T-helper 1 cell treated with Interleukin-12 subunit alpha and Interleukin-12 subunit beta and Interleukin-4 antibody, amounts not matched to agents 30 μg/mL and 1 μg/mL, for 36 hours (primary cell): ENCODE data around the gene ZNF579.
"Not testable (repeated sequence)": the region's sequence is repeated elsewhere in the genome, so short reads cannot be mapped to it uniquely, and the experiment has no call there.

ENCODE experiments used
- H3K27ac Mint-ChIP-seq: one replicate; pipeline ENCODE4 v1.8.0; 2021; ENCODE audit warnings: mild to moderate bottlenecking, mixed read lengths
- H3K27me3 Mint-ChIP-seq: one replicate; pipeline ENCODE4 v1.8.0; 2021; ENCODE audit warnings: low read depth, mixed read lengths
- H3K36me3 Mint-ChIP-seq: one replicate; pipeline ENCODE4 v1.8.0; 2021; ENCODE audit warnings: low read depth, mixed read lengths
- H3K4me1 Mint-ChIP-seq: one replicate; pipeline ENCODE4 v1.8.0; 2021; ENCODE audit warnings: low read depth, mixed read lengths
- H3K4me3 Mint-ChIP-seq: one replicate; pipeline ENCODE4 v1.8.0; 2021; ENCODE audit warnings: mild to moderate bottlenecking, moderate library complexity, mixed read lengths
- H3K9me3 Mint-ChIP-seq: one replicate; pipeline ENCODE4 v1.8.0; 2021; ENCODE audit warnings: mixed read lengths

The ZNF579 gene

DNA sequence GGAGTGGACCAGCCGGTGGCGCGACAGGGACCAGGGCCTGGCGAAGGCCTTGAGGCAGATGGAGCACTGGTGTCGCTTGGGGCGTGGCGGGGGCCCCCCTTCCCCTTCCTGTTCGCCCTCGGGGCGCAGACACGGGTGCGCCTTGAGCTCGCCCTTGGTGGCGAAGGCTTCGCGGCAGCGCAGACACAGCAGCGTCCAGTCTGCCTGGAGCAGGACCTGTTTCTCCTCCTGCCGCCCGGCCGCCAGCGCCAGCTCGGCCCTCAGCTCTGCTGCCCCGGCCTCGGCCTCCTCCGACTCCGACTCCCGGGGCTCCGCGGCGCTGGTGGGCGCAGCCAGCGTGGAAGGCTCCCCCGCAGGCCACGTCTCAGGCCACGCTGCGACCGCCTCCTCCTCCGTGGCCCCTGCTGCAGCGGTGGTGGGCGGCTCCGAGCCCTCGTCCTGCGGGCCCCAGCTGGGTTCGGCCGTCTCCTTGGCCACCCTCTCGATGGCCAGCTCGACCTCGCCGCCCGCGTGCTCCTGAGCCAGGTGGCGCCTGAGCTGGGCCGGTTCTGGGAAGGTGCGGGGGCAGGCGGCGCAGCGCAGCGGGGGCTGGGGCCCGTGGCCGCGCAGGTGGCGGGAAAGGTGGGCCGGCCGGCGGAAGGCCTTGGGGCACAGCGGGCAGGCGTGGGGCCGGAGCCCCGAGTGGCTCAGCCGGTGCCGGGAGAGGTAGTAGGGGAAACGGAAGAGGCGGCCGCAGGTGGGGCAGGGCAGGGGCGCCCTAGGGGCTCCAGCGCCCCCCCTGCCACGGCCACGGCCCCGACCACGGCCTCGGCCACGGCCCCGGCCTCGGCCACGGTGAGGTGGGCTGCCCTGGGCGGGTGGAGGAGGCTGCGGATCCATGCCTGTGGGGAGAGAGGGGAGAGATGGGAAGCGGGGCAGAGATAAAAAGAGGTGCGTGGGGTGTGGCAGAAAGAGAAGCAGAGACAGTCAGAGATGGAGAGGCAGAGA, 1.6 kb downstream of the ZNF579 start:
- H3K27me3 Mint-ChIP-seq, result no peaks in the 10 kb centered on the region
- H3K27ac Mint-ChIP-seq, result peak overlapping the region; percentile 80
- peak overlapping the region; percentile 88 for H3K4me3 Mint-ChIP-seq
- H3K36me3 Mint-ChIP-seq, result peaks cover 11% of the 10 kb centered on the region
- H3K4me1 Mint-ChIP-seq, result peaks cover 17% of the 10 kb centered on the region
- H3K9me3 Mint-ChIP-seq, result no peaks in the 10 kb centered on the region

DNA sequence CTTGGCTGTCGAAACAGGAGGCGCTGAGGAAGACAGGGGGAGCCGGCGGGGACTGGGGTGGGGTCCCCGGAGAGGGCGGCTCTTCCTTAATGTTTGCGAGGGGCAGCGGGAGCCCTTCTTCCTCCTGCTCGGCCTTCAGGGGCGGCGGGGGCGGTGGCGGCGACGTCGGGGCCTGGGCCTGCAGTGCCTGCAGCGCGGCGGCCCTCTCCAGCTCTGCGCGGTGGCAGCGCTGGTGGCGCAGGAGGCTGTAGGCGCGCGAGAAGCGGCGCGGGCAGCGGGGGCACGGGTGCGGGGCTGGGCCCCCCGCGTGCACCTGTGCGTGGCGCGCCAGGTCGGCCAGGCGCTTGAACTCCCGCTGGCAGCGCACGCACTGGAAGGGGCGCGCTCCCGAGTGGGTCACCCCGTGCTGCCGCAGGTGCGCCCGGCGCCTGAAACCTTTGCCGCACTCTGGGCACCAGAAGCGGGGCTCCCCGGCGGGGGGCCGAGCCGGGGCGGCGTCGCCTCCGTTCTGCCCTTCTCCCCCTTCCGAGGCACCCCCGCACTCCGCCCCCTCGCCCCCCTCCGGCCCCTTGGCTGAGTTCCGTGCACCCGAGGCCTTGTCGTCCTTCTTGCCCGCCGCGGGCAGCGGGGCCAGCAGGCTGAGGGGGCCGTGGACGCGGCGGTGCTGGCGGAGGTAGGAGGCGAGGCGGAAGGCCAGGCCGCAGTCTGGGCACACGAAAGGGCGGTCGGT, 2.5 kb downstream of the ZNF579 start:
- H3K27me3 Mint-ChIP-seq, result no peaks in the 10 kb centered on the region
- peaks cover 11% of the 10 kb centered on the region for H3K36me3 Mint-ChIP-seq
- H3K4me3 Mint-ChIP-seq, result no peak overlapping the region
- no peak overlapping the region for H3K27ac Mint-ChIP-seq
- peaks cover 17% of the 10 kb centered on the region for H3K4me1 Mint-ChIP-seq
- no peaks in the 10 kb centered on the region for H3K9me3 Mint-ChIP-seq

DNA sequence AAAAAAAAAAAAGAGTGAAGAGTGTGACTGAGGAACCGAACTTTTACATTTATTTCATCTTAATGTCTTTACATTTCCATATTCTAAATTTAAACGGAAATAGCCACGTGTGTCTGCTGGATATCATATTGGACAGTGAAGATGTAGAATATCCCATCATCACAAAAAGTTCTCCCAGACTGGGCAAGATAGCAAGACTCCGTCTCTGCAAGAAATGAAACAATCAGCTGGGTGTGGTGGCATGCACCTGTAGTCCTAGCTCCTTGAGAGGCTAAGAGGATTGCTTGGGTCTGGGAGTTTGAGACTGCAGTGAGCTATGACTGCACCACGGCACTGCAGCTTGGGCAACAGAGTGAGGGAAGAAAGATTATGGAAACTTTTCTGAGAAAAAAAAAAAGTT, 3.9 kb downstream of the ZNF579 start:
- peak overlapping the region; percentile 29 for H3K4me3 Mint-ChIP-seq
- peaks cover 13% of the 10 kb centered on the region for H3K4me1 Mint-ChIP-seq
- H3K9me3 Mint-ChIP-seq, result no peaks in the 10 kb centered on the region
- H3K36me3 Mint-ChIP-seq, result peaks cover 11% of the 10 kb centered on the region
- H3K27me3 Mint-ChIP-seq, result no peaks in the 10 kb centered on the region
- H3K27ac Mint-ChIP-seq, result peak overlapping the region; percentile 17

DNA sequence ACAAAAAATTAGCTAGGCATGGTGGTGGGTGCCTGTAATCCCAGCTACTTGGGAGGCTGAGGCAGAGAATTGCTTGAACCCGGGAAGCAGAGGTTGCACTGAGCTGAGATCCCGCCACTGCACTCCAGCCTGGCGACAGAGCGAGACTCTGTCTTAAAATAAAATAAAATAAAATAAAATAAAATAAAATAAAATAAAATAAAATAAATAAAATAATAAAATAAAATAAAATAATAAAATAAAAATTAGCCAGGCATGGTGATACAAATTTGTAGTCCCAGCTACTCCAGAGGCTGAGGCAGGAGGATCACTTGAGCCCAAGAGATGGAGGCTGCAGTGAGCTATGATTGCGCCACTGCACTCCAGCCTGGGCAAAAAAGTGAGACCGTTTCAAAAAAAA, 6.7 kb downstream of the ZNF579 start:
- not testable (repeated sequence) for H3K27ac Mint-ChIP-seq, H3K36me3 Mint-ChIP-seq, H3K27me3 Mint-ChIP-seq, H3K9me3 Mint-ChIP-seq, H3K4me1 Mint-ChIP-seq, H3K4me3 Mint-ChIP-seq

DNA sequence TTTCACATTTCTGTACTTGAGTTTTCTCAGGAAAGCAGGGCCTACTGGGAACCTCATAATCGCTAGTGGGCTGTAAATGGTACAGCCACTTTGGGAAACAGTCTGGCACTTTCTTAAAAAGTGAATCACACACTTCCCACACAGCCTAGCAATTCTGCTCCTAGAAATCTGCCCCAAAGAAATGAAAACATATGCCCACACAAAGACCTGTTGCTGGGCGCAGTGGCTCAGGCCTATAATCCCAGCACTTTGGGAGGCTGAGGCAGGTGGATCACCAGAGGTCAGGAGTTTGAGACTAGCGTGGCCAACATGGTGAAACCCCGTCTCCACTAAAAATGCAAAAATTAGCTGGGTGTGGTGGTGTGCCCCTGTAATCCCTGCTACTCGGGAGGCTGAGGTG, 11.2 kb downstream of the ZNF579 start:
- H3K27me3 Mint-ChIP-seq, H3K9me3 Mint-ChIP-seq, H3K27ac Mint-ChIP-seq, H3K36me3 Mint-ChIP-seq, H3K4me1 Mint-ChIP-seq, H3K4me3 Mint-ChIP-seq: not testable (repeated sequence)

DNA sequence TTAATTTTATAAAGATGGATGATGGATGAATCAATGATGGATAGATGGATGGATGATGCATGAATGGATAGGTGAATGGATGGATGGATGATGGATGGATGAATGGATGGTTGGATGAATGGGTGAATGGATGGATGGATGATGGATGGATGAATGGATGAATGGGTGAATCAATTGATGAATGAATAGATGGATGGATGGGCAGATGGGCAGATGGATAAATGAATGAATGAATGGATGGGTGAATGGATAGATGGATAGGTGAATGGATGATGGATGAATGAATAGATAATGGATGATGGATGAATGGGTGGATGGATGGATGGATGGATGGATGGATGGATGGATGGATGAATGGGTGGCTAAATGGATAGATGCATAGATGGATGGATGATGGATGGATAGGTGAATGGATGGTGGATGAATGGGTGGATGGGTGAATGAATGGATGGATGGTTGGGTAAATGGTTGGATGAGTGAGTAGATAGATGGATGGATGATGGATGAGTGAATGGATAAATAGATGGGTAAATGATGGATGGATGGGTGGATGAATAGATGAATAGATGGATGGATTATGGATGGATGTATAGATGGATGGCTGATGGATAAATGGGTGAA, 12.8 kb downstream of the ZNF579 start:
- H3K4me3 Mint-ChIP-seq, result no peak overlapping the region
- no peaks in the 10 kb centered on the region for H3K27me3 Mint-ChIP-seq
- H3K4me1 Mint-ChIP-seq, result no peaks in the 10 kb centered on the region
- H3K9me3 Mint-ChIP-seq, result no peaks in the 10 kb centered on the region
- H3K27ac Mint-ChIP-seq, result no peak overlapping the region
- no peaks in the 10 kb centered on the region for H3K36me3 Mint-ChIP-seq

DNA sequence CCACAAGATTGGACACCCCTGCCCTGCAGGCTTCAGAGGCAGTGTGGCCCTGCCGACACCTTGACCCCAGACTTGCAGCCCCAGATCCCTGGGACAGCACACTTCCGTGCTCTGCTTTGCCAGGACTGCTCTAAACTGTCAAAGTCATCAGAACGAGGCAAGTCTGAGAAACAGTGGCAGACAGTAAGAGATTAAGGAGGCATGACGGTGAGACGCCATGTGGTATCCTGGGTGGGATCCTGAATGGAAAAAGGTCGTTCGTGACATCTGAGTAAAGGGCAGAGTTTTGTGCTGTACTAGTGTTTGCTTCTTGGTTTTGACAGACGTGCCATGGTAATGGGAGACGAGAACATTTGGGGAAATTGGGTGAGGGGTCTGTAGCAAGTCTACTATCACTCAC, 13.8 kb downstream of the ZNF579 start:
- H3K27ac Mint-ChIP-seq, result no peak overlapping the region
- no peak overlapping the region for H3K4me3 Mint-ChIP-seq
- no peaks in the 10 kb centered on the region for H3K4me1 Mint-ChIP-seq
- H3K9me3 Mint-ChIP-seq, result no peaks in the 10 kb centered on the region
- no peaks in the 10 kb centered on the region for H3K36me3 Mint-ChIP-seq
- no peaks in the 10 kb centered on the region for H3K27me3 Mint-ChIP-seq

DNA sequence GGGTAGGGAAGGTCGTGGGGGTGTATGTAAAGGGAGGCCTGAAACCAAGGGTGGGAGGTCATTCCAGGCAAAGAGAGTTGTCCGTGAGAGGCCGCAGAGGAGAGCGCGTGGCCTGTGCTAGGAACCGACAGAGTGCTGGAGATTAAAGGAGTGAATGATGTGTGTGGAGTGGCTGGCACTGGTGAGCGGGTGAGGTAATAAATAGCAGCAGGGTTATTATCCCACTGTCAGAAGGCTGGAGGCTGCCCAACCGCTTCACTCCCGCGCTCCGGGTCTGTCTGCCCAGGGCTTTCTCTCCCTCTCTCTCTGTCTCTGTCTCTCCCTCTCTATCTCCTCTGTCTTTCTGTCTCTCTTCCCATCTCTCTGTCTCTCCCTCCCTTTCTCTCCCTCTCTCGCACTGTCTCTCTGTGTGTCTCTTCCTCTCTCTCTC, 17.4 kb downstream of the ZNF579 start:
- Mint-ChIP-seq H3K36me3 (no peaks in the 10 kb centered on the region), H3K9me3 (peaks cover 5% of the 10 kb centered on the region), H3K4me1 (no peaks in the 10 kb centered on the region), H3K4me3 (no peak overlapping the region), H3K27ac (no peak overlapping the region), H3K27me3 (peaks cover 9% of the 10 kb centered on the region)

DNA sequence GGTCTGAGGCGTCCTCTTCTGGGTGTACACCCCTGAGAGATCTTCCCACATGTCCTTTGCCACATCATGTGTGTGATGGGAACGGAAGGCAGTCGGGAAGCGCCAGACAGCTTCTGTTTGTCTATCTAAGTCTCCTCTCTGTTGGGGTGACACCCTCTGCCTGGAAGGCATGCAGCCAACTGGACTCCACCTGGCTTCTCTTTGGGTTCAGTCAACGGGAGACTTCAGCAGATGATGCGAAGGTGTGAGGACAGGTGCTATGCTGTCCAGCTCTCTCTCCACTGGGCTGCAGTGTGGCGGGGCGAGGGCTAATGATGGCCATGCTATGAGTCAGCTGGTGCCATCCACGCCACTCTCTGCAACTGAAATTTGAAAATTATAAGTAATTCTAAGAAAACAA, 21.0 kb downstream of the ZNF579 start:
- no peaks in the 10 kb centered on the region for H3K36me3 Mint-ChIP-seq
- no peaks in the 10 kb centered on the region for H3K4me1 Mint-ChIP-seq

DNA sequence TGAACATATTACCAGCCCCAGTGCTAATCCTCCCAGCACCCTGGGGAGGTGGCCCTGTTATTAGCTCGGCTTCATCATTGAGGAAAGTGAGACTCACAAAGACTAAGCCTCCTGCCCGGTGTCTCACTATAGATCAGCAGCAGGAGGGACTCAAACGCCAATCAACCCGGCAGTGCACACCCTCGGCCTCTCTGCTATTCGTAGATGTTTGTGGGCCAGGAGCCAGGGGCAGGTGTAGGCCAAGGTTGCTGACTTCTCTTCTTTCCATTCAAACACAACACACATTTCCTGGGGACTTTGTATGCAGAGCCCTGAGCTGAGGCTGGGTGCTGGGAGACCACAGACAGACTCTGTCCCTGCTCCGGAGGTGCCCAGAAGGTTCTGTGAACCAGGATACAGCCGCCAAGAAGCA, 25.9 kb downstream of the ZNF579 start:
- H3K36me3 Mint-ChIP-seq, result no peaks in the 10 kb centered on the region
- peaks cover 3% of the 10 kb centered on the region for H3K4me1 Mint-ChIP-seq
- H3K9me3 Mint-ChIP-seq, result no peaks in the 10 kb centered on the region
- H3K27me3 Mint-ChIP-seq, result no peaks in the 10 kb centered on the region
- H3K27ac Mint-ChIP-seq, result no peak overlapping the region
- no peak overlapping the region for H3K4me3 Mint-ChIP-seq

More for the DNA sequence above, 21.0 kb downstream of the ZNF579 start:
- peaks cover 5% of the 10 kb centered on the region for H3K9me3 Mint-ChIP-seq
- H3K27ac Mint-ChIP-seq, result no peak overlapping the region
- H3K4me3 Mint-ChIP-seq, result no peak overlapping the region
- H3K27me3 Mint-ChIP-seq, result peaks cover 9% of the 10 kb centered on the region

DNA sequence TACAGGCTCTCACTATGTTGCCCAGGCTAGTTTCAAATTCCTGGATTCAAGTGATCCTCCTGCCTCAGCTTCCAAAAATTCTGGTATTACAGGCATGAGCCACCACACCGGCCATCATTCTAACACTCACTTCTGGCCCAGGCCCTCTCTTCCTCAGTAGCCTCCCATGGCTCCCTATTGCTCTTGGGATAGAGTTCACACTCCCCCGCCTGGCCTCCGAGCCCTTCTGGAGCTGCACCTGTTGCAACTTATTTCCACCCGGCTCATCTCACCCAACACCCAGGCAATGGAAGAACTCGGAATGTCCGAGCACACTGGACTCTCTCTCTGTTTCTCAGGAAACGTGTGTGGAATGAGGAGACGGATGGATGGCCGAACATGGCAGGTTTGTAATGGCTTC, 26.3 kb downstream of the ZNF579 start:
- Mint-ChIP-seq H3K4me1 (peaks cover 3% of the 10 kb centered on the region), H3K27ac (no peak overlapping the region), H3K27me3 (no peaks in the 10 kb centered on the region), H3K4me3 (no peak overlapping the region), H3K9me3 (no peaks in the 10 kb centered on the region), H3K36me3 (no peaks in the 10 kb centered on the region)

DNA sequence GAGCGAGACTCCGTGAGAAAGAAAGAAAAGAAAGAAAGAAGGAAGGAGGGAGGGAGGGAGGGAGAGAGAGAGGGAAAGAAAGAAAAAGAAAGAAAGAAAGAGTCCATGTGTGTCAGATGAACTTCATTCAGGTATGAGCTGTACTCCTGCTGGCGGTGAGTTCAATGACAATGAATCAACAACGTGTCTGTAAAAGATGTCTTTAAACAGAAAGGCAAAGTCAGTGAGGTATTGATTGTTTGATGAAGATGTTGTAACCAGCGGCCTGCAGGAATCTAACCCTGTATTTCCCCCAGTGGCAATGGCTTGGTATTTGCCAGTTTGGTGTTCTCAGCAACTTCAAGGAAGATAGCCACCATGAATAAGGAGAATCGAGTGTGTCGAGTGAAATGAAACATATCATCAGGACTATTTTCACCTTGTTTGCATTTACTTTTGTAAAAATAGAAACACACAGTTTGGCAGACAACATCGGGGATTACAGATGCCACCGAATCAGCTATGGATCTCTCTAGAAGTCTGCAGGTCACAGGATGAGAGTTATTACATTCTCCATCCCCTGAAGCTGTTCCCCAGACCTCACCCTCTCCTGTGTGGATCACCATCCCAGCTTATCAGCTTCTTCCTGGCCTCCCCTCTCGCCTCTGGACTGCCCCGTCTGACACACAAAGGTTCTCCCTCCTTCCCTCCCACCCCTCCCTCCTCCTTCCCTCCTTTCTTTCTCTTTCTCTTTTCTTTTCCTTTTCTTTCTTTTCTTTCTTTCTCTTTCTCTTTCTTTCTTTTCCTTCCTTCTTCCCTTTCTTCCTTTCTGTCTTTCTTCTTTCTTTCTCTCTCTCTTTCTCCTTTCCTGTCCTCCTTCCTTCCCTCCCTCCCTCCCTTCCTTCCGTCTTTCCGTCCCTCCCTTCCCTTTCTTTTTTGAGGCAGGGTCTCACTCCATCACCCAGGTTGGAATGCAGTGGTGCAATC, 27.1 kb downstream of the ZNF579 start:
- no peak overlapping the region for H3K27ac Mint-ChIP-seq

DNA sequence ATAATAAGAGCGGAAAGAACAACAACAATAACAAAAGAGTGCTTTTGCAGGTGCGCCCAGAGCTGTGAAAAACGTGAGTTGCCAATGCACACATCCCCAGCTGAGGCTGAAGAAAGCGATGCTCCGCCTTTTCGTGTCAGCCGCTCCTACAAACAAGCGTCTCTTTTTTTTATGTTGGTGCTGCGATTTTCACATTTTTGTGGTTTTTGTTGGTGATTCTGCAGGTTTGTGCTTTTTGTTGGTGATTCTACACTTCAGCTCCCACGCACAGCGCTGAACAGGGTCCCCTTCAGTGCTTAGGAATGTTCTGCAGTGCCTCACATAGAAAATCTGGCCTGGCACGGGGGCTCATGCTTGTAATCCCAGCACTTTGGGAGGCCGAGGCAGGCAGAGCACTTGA, 28.0 kb downstream of the ZNF579 start:
- H3K4me1 Mint-ChIP-seq, result peaks cover 3% of the 10 kb centered on the region
- H3K9me3 Mint-ChIP-seq, result no peaks in the 10 kb centered on the region
- peaks cover 5% of the 10 kb centered on the region for H3K27me3 Mint-ChIP-seq
- no peak overlapping the region for H3K27ac Mint-ChIP-seq
- no peak overlapping the region for H3K4me3 Mint-ChIP-seq
- H3K36me3 Mint-ChIP-seq, result no peaks in the 10 kb centered on the region

More for the DNA sequence above, 27.1 kb downstream of the ZNF579 start:
- no peaks in the 10 kb centered on the region for H3K27me3 Mint-ChIP-seq
- H3K9me3 Mint-ChIP-seq, result no peaks in the 10 kb centered on the region
- peaks cover 3% of the 10 kb centered on the region for H3K4me1 Mint-ChIP-seq
- H3K36me3 Mint-ChIP-seq, result no peaks in the 10 kb centered on the region
- no peak overlapping the region for H3K4me3 Mint-ChIP-seq

DNA sequence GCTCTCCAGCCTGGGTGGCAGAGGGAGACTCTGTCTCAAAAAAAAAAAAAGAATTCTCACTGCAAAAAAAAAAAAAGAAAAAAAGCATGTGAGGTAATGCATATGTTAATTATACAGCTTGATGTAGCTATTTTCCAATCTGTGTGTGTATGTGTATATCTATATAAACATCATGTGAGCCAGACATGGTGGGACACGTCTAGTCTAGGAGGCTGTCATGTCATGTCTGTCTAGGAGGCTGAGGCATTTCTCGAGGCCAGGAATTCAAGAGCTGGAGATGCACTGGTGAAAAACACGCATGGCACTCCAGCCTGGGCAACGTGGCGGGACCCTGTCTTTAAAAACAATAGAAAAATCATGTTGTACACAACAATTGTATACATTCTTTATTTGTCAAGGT, 28.4 kb downstream of the ZNF579 start:
- H3K36me3 Mint-ChIP-seq, result no peaks in the 10 kb centered on the region
- H3K4me3 Mint-ChIP-seq, result no peak overlapping the region
- no peaks in the 10 kb centered on the region for H3K9me3 Mint-ChIP-seq
- H3K4me1 Mint-ChIP-seq, result peaks cover 3% of the 10 kb centered on the region
- no peak overlapping the region for H3K27ac Mint-ChIP-seq
- H3K27me3 Mint-ChIP-seq, result peaks cover 10% of the 10 kb centered on the region
